Endothelial cell of hepatic sinusoid (primary cell): ENCODE measurements around the gene ENO2.

Source experiments
- in situ Hi-C: cut with HindIII; loops from 2 replicates; pipeline ENCODE4 v1.10.0; 2017; ENCODE audit warnings: low sequenced_read_pairs

The ENO2 gene

GRCh38 chr12:6912164-6912935, 2.0 kb upstream of the ENO2 start:
- in situ Hi-C loops = no loop called here

GRCh38 chr12:6914947-6915788, 788 bp downstream of the ENO2 start:
- in situ Hi-C loops = no loop called here

GRCh38 chr12:6915789-6916285, 1.5 kb downstream of the ENO2 start:
- in situ Hi-C loops = no loop called here

- in situ Hi-C loops = no loop called here
These were observed 2.2 kb downstream of the ENO2 start for GRCh38 chr12:6916426-6917200.

GRCh38 chr12:6917491-6918231, 3.3 kb downstream of the ENO2 start:
- in situ Hi-C loops = no loop called here

- in situ Hi-C loops = no loop called here
These were observed 5.2 kb downstream of the ENO2 start for GRCh38 chr12:6919588-6919987.

GRCh38 chr12:6921539-6921938, 7.2 kb downstream of the ENO2 start:
- in situ Hi-C loops = no loop called here

GRCh38 chr12:6921996-6922946, 7.9 kb downstream of the ENO2 start:
- in situ Hi-C loops = no loop called here

- in situ Hi-C loops = no loop called here
These were observed 8.8 kb downstream of the ENO2 start for GRCh38 chr12:6923003-6923732.

GRCh38 chr12:6923851-6924250, 9.5 kb downstream of the ENO2 start:
- in situ Hi-C loops = no loop called here

- in situ Hi-C loops = loop anchor here (5.0 kb wide), 1 partner anchor 38 kb away; no protein-coding TSS in a partner anchor
These were observed 10.8 kb downstream of the ENO2 start for GRCh38 chr12:6925239-6925539.

- in situ Hi-C loops = loop anchor here (5.0 kb wide), 1 partner anchor 38 kb away; no protein-coding TSS in a partner anchor
These were observed 11.3 kb downstream of the ENO2 start for GRCh38 chr12:6925540-6926279.

- in situ Hi-C loops = loop anchor here (5.0 kb wide), 1 partner anchor 40 kb away; no protein-coding TSS in a partner anchor
These were observed 13.1 kb downstream of the ENO2 start, which contains the start of gene ATN1 for GRCh38 chr12:6927379-6928021. ATN1 (plus strand) TSS chr12:6927959; CDS start chr12:6934002, 6,043 bp downstream.

GRCh38 chr12:6928022-6928702, 13.8 kb downstream of the ENO2 start:
- in situ Hi-C loops = loop anchor here (5.0 kb wide), 1 partner anchor 41 kb away; no protein-coding TSS in a partner anchor

- in situ Hi-C loops = loop anchor here (5.0 kb wide), 1 partner anchor 42 kb away; no protein-coding TSS in a partner anchor
These were observed 14.5 kb downstream of the ENO2 start for GRCh38 chr12:6928703-6929407.
